Nephron progenitor cell (in vitro differentiated cells): ENCODE data around the gene PI4KA.
A peak's percentile ranks its signal among the peaks of the same experiment; 100 is the strongest.

ENCODE experiments used
- DNase-seq: peaks from one replicate; pipeline ENCODE4 v3.0.0; 2021
- H3K27ac Mint-ChIP-seq: 2 replicates; pipeline ENCODE4 v1.8.0; 2021; ENCODE audit warnings: mild to moderate bottlenecking, moderate library complexity, mixed read lengths
- H3K27me3 Mint-ChIP-seq: 2 replicates; pipeline ENCODE4 v1.8.0; 2021; ENCODE audit warnings: mild to moderate bottlenecking, low read depth, mixed read lengths; ENCODE audit not compliant: poor library complexity
- H3K36me3 Mint-ChIP-seq: 2 replicates; pipeline ENCODE4 v1.8.0; 2021; ENCODE audit warnings: low read depth, mixed read lengths
- H3K4me1 Mint-ChIP-seq: 2 replicates; pipeline ENCODE4 v1.8.0; 2021; ENCODE audit warnings: mixed read lengths
- H3K4me3 Mint-ChIP-seq: 2 replicates; pipeline ENCODE4 v1.8.0; 2021; ENCODE audit warnings: mild to moderate bottlenecking, moderate library complexity, mixed read lengths
- H3K9me3 Mint-ChIP-seq: 2 replicates; pipeline ENCODE4 v1.8.0; 2021; ENCODE audit warnings: mild to moderate bottlenecking, moderate library complexity, mixed read lengths
- CTCF ChIP-seq: fragments of 200-600 bp; sonication (generic); IDR thresholded peaks from 2 replicates; pipeline ENCODE4 v1.5.0; 2021; ENCODE audit warnings: antibody characterized with exemption

Gene PI4KA

GRCh38 chr22:20803696-20804324, 54.8 kb downstream of the PI4KA start:
- TF ChIP-seq CTCF = peak; percentile 55
- Mint-ChIP-seq H3K4me3 (no peak overlapping the region), H3K27me3 (peaks cover 3% of the 10 kb centered on the region), H3K36me3 (peaks cover 68% of the 10 kb centered on the region), H3K27ac (peak overlapping the region; percentile 36), H3K9me3 (no peaks in the 10 kb centered on the region), H3K4me1 (no peaks in the 10 kb centered on the region)
- peak; percentile 49 for DNase-seq

- Mint-ChIP-seq H3K9me3 (no peaks in the 10 kb centered on the region), H3K4me3 (no peak overlapping the region), H3K27ac (no peak overlapping the region), H3K4me1 (no peaks in the 10 kb centered on the region), H3K36me3 (peaks cover 72% of the 10 kb centered on the region), H3K27me3 (no peaks in the 10 kb centered on the region)
- no peak for TF ChIP-seq CTCF
- no peak for DNase-seq
Observed at GRCh38 chr22:20802922-20803553, 55.6 kb downstream of the PI4KA start.

GRCh38 chr22:20802452-20802851, 56.2 kb downstream of the PI4KA start:
- DNase-seq = no peak
- no peaks in the 10 kb centered on the region for H3K9me3 Mint-ChIP-seq
- H3K4me3 Mint-ChIP-seq = no peak overlapping the region
- no peak overlapping the region for H3K27ac Mint-ChIP-seq
- H3K36me3 Mint-ChIP-seq = peaks cover 73% of the 10 kb centered on the region
- TF ChIP-seq CTCF = no peak
- no peaks in the 10 kb centered on the region for H3K4me1 Mint-ChIP-seq
- H3K27me3 Mint-ChIP-seq = no peaks in the 10 kb centered on the region

GRCh38 chr22:20799449-20799848, 59.2 kb downstream of the PI4KA start:
- no peak for DNase-seq
- H3K4me1 Mint-ChIP-seq = peaks cover 12% of the 10 kb centered on the region
- H3K27ac Mint-ChIP-seq = no peak overlapping the region
- no peak overlapping the region for H3K4me3 Mint-ChIP-seq
- H3K36me3 Mint-ChIP-seq = peaks cover 74% of the 10 kb centered on the region
- TF ChIP-seq CTCF = no peak
- H3K9me3 Mint-ChIP-seq = no peaks in the 10 kb centered on the region
- H3K27me3 Mint-ChIP-seq = no peaks in the 10 kb centered on the region

GRCh38 chr22:20798974-20799373, 59.6 kb downstream of the PI4KA start:
- no peak overlapping the region for H3K27ac Mint-ChIP-seq
- peaks cover 2% of the 10 kb centered on the region for H3K27me3 Mint-ChIP-seq
- no peak for TF ChIP-seq CTCF
- no peaks in the 10 kb centered on the region for H3K9me3 Mint-ChIP-seq
- peaks cover 69% of the 10 kb centered on the region for H3K36me3 Mint-ChIP-seq
- H3K4me3 Mint-ChIP-seq = no peak overlapping the region
- DNase-seq = no peak
- H3K4me1 Mint-ChIP-seq = peaks cover 12% of the 10 kb centered on the region

GRCh38 chr22:20798218-20798617, 60.4 kb downstream of the PI4KA start:
- peaks cover 64% of the 10 kb centered on the region for H3K36me3 Mint-ChIP-seq
- H3K4me1 Mint-ChIP-seq = peaks cover 12% of the 10 kb centered on the region
- H3K4me3 Mint-ChIP-seq = no peak overlapping the region
- no peak for DNase-seq
- no peaks in the 10 kb centered on the region for H3K9me3 Mint-ChIP-seq
- H3K27me3 Mint-ChIP-seq = peaks cover 2% of the 10 kb centered on the region
- no peak for TF ChIP-seq CTCF
- H3K27ac Mint-ChIP-seq = no peak overlapping the region
